ENCODE measurements around the gene MTERF2.
"Not testable (repeated sequence)": the region's sequence is repeated elsewhere in the genome, so short reads cannot be mapped to it uniquely, and the experiment has no call there.

DNA sequence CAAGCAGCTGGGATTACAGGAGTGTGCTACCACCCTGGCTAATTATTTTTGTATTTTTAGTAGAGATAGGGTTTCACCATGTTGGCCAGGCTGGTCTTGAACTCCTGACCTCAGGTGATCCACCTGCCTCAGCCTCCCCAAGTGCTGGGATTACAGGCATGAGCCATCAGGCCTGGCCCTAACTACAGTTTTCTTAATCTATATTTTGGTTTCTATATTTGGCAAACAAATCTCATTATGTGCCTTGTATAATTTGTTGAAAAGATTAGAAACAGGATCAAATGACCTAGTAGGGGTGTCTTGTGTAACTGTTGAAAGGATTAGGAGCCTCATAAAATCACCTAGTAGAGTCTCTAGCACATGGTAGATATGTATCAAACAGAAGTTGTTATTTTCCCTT, 39.4 kb upstream of the MTERF2 start:
- TF ChIP-seq POLR2A (IDR thresholded peaks at IDR 0.05; ENCODE audit: extremely low read depth, insufficient read length), result not testable (repeated sequence)
- TF ChIP-seq, protein P1, sequence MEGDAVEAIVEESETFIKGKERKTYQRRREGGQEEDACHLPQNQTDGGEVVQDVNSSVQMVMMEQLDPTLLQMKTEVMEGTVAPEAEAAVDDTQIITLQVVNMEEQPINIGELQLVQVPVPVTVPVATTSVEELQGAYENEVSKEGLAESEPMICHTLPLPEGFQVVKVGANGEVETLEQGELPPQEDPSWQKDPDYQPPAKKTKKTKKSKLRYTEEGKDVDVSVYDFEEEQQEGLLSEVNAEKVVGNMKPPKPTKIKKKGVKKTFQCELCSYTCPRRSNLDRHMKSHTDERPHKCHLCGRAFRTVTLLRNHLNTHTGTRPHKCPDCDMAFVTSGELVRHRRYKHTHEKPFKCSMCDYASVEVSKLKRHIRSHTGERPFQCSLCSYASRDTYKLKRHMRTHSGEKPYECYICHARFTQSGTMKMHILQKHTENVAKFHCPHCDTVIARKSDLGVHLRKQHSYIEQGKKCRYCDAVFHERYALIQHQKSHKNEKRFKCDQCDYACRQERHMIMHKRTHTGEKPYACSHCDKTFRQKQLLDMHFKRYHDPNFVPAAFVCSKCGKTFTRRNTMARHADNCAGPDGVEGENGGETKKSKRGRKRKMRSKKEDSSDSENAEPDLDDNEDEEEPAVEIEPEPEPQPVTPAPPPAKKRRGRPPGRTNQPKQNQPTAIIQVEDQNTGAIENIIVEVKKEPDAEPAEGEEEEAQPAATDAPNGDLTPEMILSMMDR (IDR thresholded peaks at IDR 0.05; ENCODE audit: low read depth, low read length), result not testable (repeated sequence)

Measured in NB4 (cell line).